Adipocyte (in vitro differentiated cells): ENCODE data around the gene NELL1.

ENCODE experiments used
- DNase-seq: peaks from one replicate; pipeline ENCODE4 v3.0.0-alpha.2; 2015; ENCODE audit warnings: low read depth
- H3K27me3 ChIP-seq: replicated peaks from 2 replicates; pipeline ENCODE4 v1.7.0; 2013; ENCODE audit warnings: mild to moderate bottlenecking, low read length, moderate library complexity; ENCODE audit not compliant: control insufficient read depth, insufficient read depth
- H3K36me3 ChIP-seq: 2 replicates; pipeline ENCODE4 v1.7.0; 2013; ENCODE audit warnings: low read length, mild to moderate bottlenecking, moderate library complexity; ENCODE audit not compliant: control insufficient read depth, insufficient read depth, severe bottlenecking
- H3K4me1 ChIP-seq: 2 replicates; pipeline ENCODE4 v1.7.0; 2013; ENCODE audit warnings: mild to moderate bottlenecking, low read length, moderate library complexity; ENCODE audit not compliant: control insufficient read depth, insufficient read depth
- H3K4me3 ChIP-seq: 2 replicates; pipeline ENCODE4 v1.7.0; 2013; ENCODE audit warnings: mild to moderate bottlenecking, low read length, moderate library complexity
- H3K9ac ChIP-seq: 2 replicates; pipeline ENCODE4 v1.7.0; 2013; ENCODE audit warnings: mild to moderate bottlenecking, low read length, moderate library complexity
- H3K9me3 ChIP-seq: 2 replicates; pipeline ENCODE4 v1.7.0; 2013; ENCODE audit warnings: mild to moderate bottlenecking, low read length, moderate library complexity; ENCODE audit not compliant: control insufficient read depth

NELL1 gene

GRCh38 chr11:21205205-21205604 lies 535.8 kb downstream of the NELL1 start:
- Histone ChIP-seq H3K9me3 (no peaks in the 10 kb centered on the region), H3K27me3 (no peaks in the 10 kb centered on the region), H3K4me1 (no peaks in the 10 kb centered on the region), H3K4me3 (no peak overlapping the region), H3K9ac (no peak overlapping the region), H3K36me3 (no peaks in the 10 kb centered on the region)
- DNase-seq = no peak

- no peaks in the 10 kb centered on the region for H3K36me3 ChIP-seq
- H3K9me3 ChIP-seq = peaks cover under 1% of the 10 kb centered on the region
- no peaks in the 10 kb centered on the region for H3K4me1 ChIP-seq
- no peak for DNase-seq
- H3K9ac ChIP-seq = no peak overlapping the region
- H3K27me3 ChIP-seq = no peaks in the 10 kb centered on the region
- H3K4me3 ChIP-seq = no peak overlapping the region
Observed at GRCh38 chr11:21225860-21226259, 556.5 kb downstream of the NELL1 start.

DNA sequence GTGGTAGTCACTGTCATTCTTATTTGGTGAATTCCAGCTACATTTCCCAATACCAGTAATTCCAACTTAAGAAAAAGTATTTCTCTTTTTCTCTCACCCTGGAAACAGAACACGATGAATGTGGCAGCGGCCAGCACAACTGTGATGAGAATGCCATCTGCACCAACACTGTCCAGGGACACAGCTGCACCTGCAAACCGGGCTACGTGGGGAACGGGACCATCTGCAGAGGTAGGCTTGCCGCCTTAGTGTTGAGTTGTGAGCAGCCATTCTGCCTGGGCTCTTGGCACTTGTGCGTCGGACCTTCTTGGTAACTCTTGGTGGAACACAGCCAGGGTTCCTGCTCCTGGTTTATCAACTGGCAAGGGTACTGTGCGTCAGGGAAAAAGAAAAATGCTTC lies 559.8 kb downstream of the NELL1 start:
- no peaks in the 10 kb centered on the region for H3K27me3 ChIP-seq
- H3K4me3 ChIP-seq = no peak overlapping the region
- no peaks in the 10 kb centered on the region for H3K36me3 ChIP-seq
- no peak overlapping the region for H3K9ac ChIP-seq
- no peaks in the 10 kb centered on the region for H3K9me3 ChIP-seq
- no peak for DNase-seq
- H3K4me1 ChIP-seq = no peaks in the 10 kb centered on the region

DNA sequence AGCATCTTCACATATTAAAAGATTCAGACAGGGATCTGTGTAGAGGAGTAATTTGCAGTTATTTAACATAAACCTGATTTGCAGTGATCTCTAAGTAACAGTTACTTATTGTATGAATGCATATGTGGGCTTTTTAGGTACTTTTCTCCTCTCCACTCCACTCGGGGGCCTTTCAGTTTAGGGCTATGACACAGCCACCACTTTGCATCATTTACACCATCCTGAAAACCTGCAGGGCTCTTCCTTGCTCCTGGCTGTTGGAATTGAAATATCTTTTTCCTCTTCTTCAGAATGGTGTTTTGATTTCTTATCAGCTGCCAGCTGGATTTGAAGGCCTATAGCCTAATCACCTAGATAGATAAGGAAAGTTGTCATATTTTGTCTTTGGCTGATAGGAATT lies 580.8 kb downstream of the NELL1 start:
- no peak for DNase-seq
- Histone ChIP-seq H3K4me1 (no peaks in the 10 kb centered on the region), H3K9me3 (no peaks in the 10 kb centered on the region), H3K27me3 (no peaks in the 10 kb centered on the region), H3K9ac (no peak overlapping the region), H3K36me3 (no peaks in the 10 kb centered on the region), H3K4me3 (no peak overlapping the region)

DNA sequence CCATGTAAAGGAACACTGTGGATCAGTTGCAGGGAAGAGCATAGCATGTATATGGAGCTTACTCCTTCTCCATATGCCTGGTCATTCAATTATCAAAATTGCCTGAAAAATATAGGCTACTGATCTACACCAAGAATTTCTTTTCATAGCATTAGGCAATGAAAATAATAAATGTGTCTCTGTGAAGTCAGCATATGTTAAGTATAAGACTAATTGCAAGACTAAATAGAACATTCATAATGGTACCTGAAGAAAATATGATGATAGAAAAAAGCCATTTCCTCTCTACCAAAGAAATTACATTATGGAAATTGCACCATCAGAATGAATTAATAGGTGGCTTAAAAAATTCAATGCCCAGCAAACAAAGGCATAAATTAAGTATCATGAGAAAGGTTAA lies 584.7 kb downstream of the NELL1 start:
- no peaks in the 10 kb centered on the region for H3K4me1 ChIP-seq
- no peak for DNase-seq
- H3K9me3 ChIP-seq = no peaks in the 10 kb centered on the region
- H3K27me3 ChIP-seq = no peaks in the 10 kb centered on the region
- no peak overlapping the region for H3K4me3 ChIP-seq
- H3K36me3 ChIP-seq = no peaks in the 10 kb centered on the region
- no peak overlapping the region for H3K9ac ChIP-seq

DNA sequence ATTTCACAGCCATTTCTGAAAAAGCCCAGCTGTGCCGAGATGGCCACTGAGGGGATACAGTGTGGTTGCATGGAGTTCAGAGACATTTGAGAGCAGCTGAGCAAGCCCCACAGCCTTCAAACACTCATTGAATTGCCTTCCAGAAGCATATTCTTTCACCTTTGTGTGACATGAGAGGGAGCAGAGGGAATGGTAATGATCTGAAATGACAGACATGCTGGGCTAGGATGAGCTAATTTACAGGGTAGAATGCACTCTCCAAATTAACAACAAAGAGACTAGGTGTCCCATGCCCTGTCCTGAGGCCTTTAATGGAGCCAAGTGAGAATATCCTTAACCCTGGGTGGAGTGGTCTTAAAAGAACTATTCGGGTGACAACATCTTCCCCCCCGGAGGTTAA lies 585.4 kb downstream of the NELL1 start:
- H3K9me3 ChIP-seq = no peaks in the 10 kb centered on the region
- no peaks in the 10 kb centered on the region for H3K27me3 ChIP-seq
- no peak overlapping the region for H3K9ac ChIP-seq
- H3K4me3 ChIP-seq = no peak overlapping the region
- DNase-seq = no peak
- H3K4me1 ChIP-seq = no peaks in the 10 kb centered on the region
- H3K36me3 ChIP-seq = no peaks in the 10 kb centered on the region

GRCh38 chr11:21257461-21257860 lies 588.1 kb downstream of the NELL1 start:
- no peaks in the 10 kb centered on the region for H3K4me1 ChIP-seq
- no peak overlapping the region for H3K4me3 ChIP-seq
- H3K9me3 ChIP-seq = no peaks in the 10 kb centered on the region
- no peak for DNase-seq
- H3K27me3 ChIP-seq = no peaks in the 10 kb centered on the region
- no peaks in the 10 kb centered on the region for H3K36me3 ChIP-seq
- no peak overlapping the region for H3K9ac ChIP-seq

DNA sequence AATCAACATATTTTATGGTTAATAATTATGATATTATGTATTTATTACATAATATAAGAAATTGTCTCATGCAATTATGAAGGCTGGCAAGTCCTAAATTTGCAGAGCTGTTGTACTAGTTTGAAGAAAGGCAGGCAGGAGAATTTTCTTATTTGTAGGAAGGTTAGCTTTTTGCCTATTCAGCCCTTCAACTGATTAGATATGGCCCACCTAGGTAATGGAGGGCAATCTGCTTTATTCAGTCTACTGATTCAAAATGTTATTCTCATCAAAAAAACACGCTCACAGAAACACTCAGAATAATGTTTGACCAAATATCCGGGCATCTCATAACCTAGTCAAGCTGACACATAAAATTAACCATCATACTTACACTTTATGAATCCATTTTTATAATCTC lies 589.0 kb downstream of the NELL1 start:
- no peaks in the 10 kb centered on the region for H3K36me3 ChIP-seq
- no peaks in the 10 kb centered on the region for H3K27me3 ChIP-seq
- H3K9me3 ChIP-seq = no peaks in the 10 kb centered on the region
- H3K9ac ChIP-seq = no peak overlapping the region
- no peaks in the 10 kb centered on the region for H3K4me1 ChIP-seq
- no peak overlapping the region for H3K4me3 ChIP-seq
- DNase-seq = no peak

DNA sequence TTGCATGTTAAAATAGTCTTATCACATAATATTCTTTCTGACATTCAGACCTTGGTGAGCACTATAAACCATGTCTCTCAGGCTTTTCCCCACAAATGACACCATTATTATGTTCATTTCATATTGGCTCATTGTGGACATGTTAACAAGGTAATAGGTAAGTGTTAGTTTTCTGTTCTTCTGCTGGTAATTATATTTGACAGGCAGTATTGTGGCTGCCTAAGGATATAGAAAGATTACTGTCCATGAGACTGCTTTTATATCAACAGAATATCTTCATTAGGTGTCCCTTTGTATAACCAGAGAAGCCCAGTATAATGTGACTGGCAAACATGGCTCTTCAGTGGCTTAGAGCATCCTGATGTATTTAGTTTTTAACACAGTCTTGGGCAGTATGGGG lies 590.7 kb downstream of the NELL1 start:
- no peaks in the 10 kb centered on the region for H3K9me3 ChIP-seq
- H3K27me3 ChIP-seq = no peaks in the 10 kb centered on the region
- H3K4me1 ChIP-seq = no peaks in the 10 kb centered on the region
- H3K4me3 ChIP-seq = no peak overlapping the region
- no peak for DNase-seq
- H3K9ac ChIP-seq = no peak overlapping the region
- H3K36me3 ChIP-seq = no peaks in the 10 kb centered on the region

- Histone ChIP-seq H3K4me1 (no peaks in the 10 kb centered on the region), H3K36me3 (no peaks in the 10 kb centered on the region), H3K27me3 (no peaks in the 10 kb centered on the region), H3K9ac (no peak overlapping the region), H3K4me3 (no peak overlapping the region), H3K9me3 (no peaks in the 10 kb centered on the region)
- no peak for DNase-seq
Observed at GRCh38 chr11:21262992-21263391, 593.6 kb downstream of the NELL1 start.

GRCh38 chr11:21264125-21264524 lies 594.7 kb downstream of the NELL1 start:
- Histone ChIP-seq H3K9ac (no peak overlapping the region), H3K9me3 (no peaks in the 10 kb centered on the region), H3K4me1 (no peaks in the 10 kb centered on the region), H3K4me3 (no peak overlapping the region), H3K27me3 (no peaks in the 10 kb centered on the region), H3K36me3 (no peaks in the 10 kb centered on the region)
- no peak for DNase-seq

- no peak for DNase-seq
- Histone ChIP-seq H3K9ac (no peak overlapping the region), H3K9me3 (no peaks in the 10 kb centered on the region), H3K27me3 (no peaks in the 10 kb centered on the region), H3K36me3 (no peaks in the 10 kb centered on the region), H3K4me1 (no peaks in the 10 kb centered on the region), H3K4me3 (no peak overlapping the region)
Observed at GRCh38 chr11:21268036-21268435, 598.6 kb downstream of the NELL1 start.
